ENCODE data around the gene MFN2.
A peak's percentile ranks its signal among the peaks of the same experiment; 100 is the strongest.
"Not testable (repeated sequence)": the region's sequence is repeated elsewhere in the genome, so short reads cannot be mapped to it uniquely, and the experiment has no call there.

The MFN2 gene

GRCh38 chr1:11979851-11980675 is at the start of gene MFN2:
Gene MFN2 (plus strand): TSS chr1:11980444. CDS start chr1:11989169, 8,725 bp downstream.
- peak; percentile 88 to 91 for DNase-seq (ENCODE audit: low read depth in 2 of 2)

- DNase-seq (ENCODE audit: low read depth in 2 of 2), result peak; percentile 59 to 67
Observed at GRCh38 chr1:11930571-11931445, 49.4 kb upstream of the MFN2 start.

- no peak for DNase-seq (ENCODE audit: low read depth in 2 of 2)
Observed at GRCh38 chr1:11931845-11932244, 48.4 kb upstream of the MFN2 start.

- DNase-seq (ENCODE audit: low read depth in 2 of 2), result peak; percentile 81 to 82
Observed at GRCh38 chr1:11934302-11935056, 45.8 kb upstream of the MFN2 start, which contains the start of gene PLOD1. Gene PLOD1 (plus strand): TSS chr1:11934717. CDS start chr1:11934780, 63 bp downstream.

GRCh38 chr1:11935057-11935412 is 45.2 kb upstream of the MFN2 start:
- no peak for DNase-seq (ENCODE audit: low read depth in 2 of 2)

GRCh38 chr1:11935733-11936132 is 44.5 kb upstream of the MFN2 start:
- not testable (repeated sequence) for DNase-seq (ENCODE audit: low read depth in 2 of 2)

GRCh38 chr1:11938722-11939526 is 41.3 kb upstream of the MFN2 start:
- no peak for DNase-seq (ENCODE audit: low read depth in 2 of 2)

- not testable (repeated sequence) for DNase-seq (ENCODE audit: low read depth in 2 of 2)
Observed at GRCh38 chr1:11939794-11940193, 40.5 kb upstream of the MFN2 start.

- no peak for DNase-seq (ENCODE audit: low read depth in 2 of 2)
Observed at GRCh38 chr1:11940260-11940921, 39.9 kb upstream of the MFN2 start.

- no peak for DNase-seq (ENCODE audit: low read depth in 2 of 2)
Observed at GRCh38 chr1:11942280-11942679, 38.0 kb upstream of the MFN2 start.

GRCh38 chr1:11943619-11944018 is 36.6 kb upstream of the MFN2 start:
- DNase-seq (ENCODE audit: low read depth in 2 of 2), result no peak

GRCh38 chr1:11944358-11944931 is 35.8 kb upstream of the MFN2 start:
- DNase-seq (ENCODE audit: low read depth in 2 of 2), result no peak

GRCh38 chr1:11946647-11947046 is 33.6 kb upstream of the MFN2 start:
- DNase-seq (ENCODE audit: low read depth in 2 of 2), result no peak

- DNase-seq (ENCODE audit: low read depth in 2 of 2), result no peak
Observed at GRCh38 chr1:11948822-11949458, 31.3 kb upstream of the MFN2 start.

GRCh38 chr1:11951901-11952300 is 28.3 kb upstream of the MFN2 start:
- DNase-seq (ENCODE audit: low read depth in 2 of 2), result no peak

GRCh38 chr1:11952455-11953109 is 27.7 kb upstream of the MFN2 start:
- DNase-seq (ENCODE audit: low read depth in 2 of 2), result no peak

- no peak for DNase-seq (ENCODE audit: low read depth in 2 of 2)
Observed at GRCh38 chr1:11955221-11955620, 25.0 kb upstream of the MFN2 start.

GRCh38 chr1:11957398-11957797 is 22.8 kb upstream of the MFN2 start:
- no peak for DNase-seq (ENCODE audit: low read depth in 2 of 2)

GRCh38 chr1:11957897-11958296 is 22.3 kb upstream of the MFN2 start:
- DNase-seq (ENCODE audit: low read depth in 2 of 2), result no peak
